LHCN-M2 (cell line): ENCODE results near the gene DAPK2. TPM values are rescaled to one million over a fixed set of nuclear protein-coding genes. Genes with fewer than 3 reads are reported as not detected.
"Not testable (repeated sequence)": the region's sequence is repeated elsewhere in the genome, so short reads cannot be mapped to it uniquely, and the experiment has no call there.

ENCODE experiments used
- DNase-seq: peaks from one replicate; pipeline ENCODE4 v3.0.0-alpha.2; 2012; ENCODE audit warnings: low read depth
- total RNA-seq: library from RNA; depleted of rRNA; stranded (reverse); fragments of >200 nt; gene quantifications from 2 replicates; pipeline ENCODE4 v1.2.3, GENCODE V29; 2014

The DAPK2 gene
- total RNA-seq, 1 experiment from 2014 or later = 2.2 TPM

DNA sequence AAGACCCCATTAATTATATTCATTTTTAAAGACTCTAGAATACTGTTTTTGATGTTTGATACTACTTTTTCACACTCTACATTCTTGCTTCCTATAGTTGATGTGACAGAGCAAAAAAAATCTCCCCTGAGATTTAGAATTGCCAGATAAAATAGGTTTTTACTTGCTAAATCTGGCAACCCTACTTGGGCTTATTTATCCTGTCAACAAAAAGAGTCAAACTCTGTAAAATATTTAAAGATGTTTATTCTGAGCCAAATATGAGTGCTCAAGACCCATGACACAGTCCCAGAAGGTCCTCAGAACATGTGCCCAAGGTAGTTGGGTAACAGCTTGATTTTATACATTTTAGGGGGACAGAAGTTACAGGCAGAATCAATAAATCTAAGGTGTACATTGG, 72.3 kb downstream of the DAPK2 start:
- no peak for DNase-seq

DNA sequence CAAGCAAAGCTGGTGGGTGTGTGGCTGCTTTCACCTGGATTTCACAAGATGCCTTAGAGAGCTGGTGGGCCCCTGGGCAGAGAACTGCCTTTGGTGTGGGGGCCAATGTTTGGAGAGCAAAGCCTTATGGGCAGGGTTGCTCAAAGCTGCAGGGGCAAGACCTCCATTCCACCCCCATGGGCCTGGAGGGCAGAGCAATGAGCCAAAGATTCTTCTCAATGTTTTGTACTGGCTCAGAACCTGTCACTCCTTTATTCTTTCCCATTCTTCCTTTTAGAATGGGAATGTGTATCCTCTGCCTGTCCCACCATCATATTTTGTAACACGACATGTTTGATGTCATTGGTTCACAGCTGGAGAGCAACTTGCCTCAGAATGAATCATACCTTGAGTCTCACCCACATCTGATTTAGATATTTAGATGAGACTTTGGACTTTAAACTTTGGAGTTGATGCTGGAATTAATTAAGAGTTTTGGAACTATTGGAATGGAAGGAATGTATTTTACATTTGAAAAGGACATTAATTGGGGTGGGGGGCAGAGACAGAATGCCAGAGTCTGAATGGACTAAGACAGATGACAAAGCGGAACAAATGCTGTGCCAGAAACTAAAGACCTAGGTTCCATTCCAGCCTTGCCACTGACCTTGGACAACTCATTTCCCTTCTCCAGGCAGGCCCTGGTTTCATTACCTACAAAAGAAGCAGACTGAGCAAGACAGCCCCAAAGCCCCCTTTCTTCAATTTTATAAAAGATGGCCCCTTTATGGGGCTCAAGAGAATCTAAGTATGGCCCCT, 72.9 kb downstream of the DAPK2 start:
- DNase-seq = peak; percentile 35

DNA sequence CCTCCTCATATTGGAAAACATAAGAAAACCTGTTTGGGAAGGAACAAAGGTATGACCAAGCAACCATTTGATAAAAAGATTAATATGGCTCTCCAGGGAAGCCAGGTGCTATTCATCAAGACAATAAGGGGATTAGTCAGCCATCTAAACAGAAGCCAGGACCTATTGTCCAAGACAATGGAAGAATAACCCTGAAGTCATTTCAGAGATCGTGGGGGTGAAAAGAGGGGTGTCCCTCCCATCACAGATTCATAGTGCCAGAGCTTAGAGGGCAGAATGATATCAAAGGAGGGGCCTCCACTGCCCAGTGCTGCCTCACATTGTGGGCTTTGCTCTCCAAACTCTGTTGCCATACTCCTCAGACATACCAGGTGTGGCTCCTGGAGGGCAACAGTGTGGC, 73.5 kb downstream of the DAPK2 start:
- DNase-seq = no peak

DNA sequence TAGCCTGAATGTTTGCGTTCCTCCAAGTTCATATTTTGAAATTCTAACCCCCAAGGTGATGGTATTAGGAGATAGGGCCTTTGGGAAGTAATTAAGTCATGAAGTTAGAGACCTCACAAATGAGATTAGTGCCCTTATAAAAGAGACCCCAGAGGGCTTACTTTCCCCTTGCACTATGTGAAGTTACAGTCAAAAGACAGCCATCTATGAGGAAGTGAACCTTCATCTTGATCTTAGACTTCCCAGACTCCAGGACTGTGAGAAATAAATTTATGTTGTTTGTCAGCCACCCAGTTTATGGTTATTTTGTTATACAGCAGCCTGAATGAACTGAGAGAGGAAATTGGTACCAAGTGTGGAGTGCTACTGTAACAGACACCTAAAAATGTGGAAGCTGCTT, 74.4 kb downstream of the DAPK2 start:
- DNase-seq = no peak

DNA sequence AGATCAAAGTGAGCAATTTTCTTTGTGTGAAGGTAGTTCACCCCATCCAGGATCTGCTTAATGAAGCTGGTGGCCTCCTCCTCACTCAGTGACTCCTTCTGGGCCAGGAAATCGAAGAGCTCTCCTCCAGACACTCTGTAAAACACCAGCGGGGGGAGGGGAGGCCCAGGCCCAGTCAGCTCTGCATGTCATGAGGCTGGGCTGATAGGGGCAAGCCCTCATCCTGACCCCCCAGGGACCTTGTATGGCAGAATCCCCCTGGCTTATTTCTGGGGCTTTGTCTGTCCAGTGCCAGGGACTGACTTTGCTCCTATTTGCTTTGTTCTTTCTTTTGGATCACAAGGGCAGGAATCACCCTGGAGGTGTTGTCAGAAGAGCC, 74.9 kb downstream of the DAPK2 start:
- no peak for DNase-seq

DNA sequence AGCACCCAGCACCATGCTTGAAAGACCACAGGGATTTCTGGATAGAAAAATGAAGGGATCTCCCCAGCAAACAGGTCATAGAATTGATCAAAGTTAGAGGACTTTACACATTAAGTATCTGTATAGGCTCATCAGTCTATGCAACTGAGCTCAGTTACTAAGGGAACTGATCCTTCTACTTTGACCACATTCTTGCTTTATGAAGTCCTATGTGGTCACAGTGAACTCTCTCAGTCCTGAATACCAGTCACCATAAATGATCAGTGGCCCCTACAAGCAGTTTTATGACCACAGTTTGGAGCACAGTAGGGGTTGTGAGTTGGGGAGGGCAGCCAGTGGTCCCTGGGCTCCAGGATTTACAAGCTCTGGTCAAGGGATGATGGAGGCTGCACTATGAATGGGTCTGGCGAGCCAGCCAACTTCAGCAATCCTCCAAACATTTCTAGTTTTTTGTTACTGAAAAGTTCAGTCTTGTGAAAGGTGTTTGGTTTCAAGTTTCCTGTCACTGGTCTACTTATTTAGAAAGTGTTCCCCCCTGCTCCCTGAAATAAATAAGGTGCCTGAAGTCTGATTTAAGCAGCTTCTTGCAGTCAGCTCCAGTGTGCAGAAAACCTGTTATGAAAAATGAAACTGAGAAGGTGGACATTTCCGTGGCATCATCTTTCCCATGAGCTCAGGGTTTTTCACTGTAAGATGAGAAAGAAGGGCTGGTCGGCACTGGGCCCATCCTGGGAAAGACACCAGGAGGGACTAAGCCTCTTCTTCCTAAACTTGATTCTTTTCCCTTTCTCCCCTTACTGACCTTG, 75.5 kb downstream of the DAPK2 start:
- DNase-seq = no peak

DNA sequence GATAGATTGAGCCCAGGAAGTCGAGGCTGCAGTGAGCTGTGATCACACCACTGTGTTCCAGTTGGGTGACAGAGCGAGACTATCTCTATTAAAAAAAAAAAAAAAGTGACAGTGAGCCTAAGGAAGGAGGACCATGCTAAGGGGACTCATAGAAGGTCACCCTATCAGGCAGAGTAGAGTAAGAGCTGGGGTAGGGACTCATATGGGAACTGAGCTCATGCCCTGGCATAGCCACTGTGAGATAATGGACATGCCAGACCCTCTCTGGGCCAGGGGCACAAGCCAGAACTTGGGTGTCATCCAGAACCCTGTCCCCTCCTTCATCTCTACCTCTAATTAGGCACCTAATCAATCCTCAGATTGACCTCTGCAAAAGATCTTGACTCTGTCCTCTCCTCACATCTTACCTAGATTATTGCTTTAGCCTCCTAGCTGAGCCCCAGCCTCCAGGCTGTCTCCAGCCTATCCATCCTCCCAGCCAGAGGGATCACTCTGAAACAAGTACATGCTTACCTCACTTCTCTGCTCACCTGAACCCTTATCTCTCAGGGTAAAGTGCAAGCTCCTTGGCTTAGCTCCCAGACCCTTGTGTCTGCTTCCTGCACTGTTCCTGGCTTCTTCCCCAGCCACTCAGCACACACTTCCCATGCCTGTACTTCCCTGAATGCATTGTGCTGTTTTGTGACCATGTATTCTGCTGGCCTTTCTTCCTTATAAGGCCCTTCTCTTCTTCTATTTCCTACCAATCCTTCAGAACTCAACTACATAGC, 76.4 kb downstream of the DAPK2 start:
- DNase-seq = no peak

DNA sequence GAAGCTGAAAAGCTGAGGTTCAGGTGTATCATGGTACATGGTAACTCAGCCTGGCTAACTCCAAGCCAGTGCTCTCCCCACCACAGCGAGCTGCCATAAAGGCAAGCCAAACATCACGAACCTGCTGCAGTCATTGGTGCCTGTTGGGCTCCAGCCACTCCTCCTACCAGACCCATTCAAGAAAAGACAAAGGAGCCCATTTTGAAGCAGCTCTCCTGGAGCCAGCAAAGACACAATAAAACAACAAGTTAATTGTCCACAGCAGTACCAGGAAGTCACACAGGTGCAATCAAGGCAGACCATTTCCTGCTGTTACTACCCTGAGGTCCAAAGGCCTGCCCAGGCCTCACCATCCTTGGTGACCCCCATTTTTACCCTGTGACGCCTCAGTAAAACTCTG, 77.6 kb downstream of the DAPK2 start:
- no peak for DNase-seq

DNA sequence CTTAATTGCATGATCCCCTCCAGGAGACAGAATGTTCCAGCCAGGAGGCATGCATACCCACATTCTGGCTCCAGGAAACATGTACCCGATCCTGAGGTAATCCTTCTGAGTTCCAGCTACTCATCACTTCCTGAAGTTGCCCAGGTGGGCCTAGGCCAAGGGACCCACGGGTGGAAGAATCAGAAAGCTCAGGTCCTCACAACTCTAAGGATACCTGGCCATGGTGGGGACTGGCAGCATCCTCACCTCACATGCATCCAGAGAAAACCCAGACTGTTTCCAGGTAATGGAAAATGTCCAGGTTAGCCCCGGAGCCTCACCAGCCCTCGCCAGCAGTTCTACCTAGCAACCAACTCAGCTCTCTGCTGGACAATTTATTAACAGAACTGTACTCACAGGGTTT, 78.2 kb downstream of the DAPK2 start:
- DNase-seq = no peak

DNA sequence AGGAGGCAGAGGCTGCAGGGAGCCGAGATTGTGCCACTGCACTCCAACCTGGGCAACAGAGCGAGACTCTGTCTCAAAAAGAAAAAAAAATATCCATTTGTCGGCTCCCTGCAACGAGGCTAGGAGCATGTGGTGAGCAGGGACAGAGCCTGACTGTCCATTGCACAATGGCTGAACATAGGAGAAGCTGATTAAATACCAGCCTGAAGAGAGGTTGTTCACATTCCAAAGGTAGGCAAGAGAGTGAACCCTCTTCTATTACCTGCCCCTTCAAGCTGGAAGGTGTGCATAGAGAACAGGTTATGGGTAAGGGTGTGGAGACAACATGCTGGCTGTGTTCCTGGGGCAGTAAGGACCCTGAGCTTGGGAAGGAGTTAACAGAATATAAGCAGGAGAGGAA, 78.7 kb downstream of the DAPK2 start:
- no peak for DNase-seq

DNA sequence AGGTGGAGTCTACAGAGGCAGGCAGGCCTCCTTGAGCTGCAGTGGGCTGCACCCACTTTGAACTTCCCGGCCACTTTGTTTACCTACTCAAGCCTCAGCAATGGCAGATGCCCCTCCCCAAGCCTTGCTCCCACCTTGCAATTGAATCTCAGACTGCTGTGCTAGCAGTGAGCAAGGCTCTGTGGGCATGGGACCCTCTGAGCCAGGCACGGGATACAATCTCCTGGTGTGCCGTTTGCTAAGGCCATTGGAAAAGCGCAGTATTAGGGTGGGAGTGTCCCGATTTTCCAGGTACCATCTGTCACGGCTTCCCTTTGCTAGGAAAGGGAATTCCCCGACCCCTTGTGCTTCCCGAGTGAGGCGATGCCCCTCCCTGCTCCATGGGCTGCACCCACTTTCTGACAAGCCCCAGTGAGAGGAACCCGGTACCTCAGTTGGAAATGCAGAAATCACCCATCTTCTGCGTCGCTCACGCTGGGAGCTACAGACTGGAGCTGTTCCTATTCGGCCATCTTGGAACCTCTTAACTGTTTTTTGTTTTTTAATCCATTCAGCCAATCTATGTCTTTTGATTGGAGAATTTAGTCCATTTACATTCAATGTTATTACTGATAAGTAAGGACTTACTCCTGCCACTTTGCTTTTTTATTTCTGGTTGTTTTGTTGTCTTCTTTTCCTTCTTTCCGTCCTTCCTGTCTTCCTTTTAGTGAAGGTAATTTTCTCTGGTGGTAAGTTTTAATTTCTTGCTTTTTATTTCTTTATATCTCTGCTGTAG, 83.2 kb downstream of the DAPK2 start:
- DNase-seq = not testable (repeated sequence)

DNA sequence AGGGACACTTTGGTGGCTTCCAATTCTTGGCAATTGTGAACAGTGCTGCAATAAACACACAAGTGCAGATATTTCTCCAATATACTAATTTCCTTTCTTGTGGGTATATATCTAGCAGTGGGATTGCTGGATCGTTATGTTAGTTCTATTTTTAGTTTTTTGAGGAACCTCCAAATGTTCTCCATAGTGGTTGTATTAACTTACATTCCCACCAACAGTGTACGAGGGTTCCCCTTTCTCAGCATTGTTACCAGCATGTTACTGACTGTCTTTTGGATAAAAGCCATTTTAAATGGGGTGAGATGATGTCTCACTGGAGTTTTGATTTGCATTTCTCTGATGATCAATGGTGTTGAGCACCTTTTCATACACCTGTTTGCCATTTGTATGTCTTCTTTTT, 92.8 kb downstream of the DAPK2 start:
- DNase-seq = no peak

DNA sequence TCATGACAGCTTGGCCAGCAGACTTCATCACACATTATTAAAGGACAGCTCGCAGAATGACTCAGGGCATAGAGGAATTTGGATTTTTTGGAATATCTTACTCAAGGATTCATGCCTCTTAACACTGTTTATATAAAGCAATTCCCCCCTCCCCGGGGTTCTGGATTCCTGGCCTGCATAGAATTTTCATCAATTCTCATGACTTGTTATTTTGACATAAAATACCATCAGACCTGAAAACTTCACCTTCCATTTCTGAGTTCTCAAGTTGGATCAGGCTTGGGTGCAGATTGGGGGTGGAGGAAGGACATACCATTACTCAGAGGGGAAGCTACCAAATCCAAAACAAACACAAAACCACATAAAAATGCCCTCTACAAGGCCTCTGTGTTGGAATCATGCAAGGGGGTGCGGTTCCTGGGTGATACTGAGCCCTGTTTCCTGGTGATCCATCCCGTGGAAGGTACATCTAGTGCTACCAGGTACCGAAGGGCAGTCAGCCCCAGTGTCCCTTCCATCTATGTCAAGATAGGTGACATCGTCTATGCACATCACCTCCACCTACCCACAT, 95.3 kb downstream of the DAPK2 start:
- DNase-seq = peak; percentile 70

DNA sequence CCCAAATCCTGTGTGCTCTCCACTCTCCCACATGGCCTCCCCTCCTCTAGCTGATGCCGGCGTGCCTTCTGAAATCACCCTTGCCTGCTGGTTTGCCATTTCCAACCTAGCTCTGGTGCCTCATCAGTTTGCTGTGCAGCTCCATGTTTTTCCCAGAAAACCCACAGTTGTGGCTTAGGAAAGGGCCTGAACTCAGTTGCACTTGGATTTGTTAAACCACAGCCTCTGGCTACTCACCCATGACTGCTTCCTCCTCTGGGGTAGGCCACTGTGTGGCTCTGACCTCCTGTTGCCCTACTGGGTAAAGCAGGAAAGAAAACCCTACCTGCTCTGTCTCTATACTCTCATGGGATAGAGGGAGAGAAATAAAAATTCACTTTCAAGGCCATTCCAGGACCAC, 97.3 kb downstream of the DAPK2 start:
- peak; percentile 49 for DNase-seq

DNA sequence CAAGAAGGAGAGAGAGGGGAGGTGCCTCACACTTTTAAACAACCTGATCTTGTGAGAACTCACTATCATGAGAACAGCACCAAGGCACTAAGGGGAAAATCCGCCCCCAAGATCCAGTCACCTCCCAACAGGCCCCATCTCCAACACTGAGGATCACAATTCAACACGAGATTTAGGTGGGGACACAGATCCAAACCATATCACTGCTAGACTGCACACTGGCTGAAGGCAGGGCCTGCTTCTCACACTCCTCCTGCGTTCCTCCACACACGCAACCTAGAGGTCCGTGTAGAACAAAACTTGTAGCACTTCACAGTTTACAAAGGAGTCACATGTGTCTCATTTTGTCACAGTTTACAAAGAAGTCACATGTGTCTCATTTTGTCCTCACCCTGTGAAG, 97.8 kb downstream of the DAPK2 start:
- DNase-seq = no peak

DNA sequence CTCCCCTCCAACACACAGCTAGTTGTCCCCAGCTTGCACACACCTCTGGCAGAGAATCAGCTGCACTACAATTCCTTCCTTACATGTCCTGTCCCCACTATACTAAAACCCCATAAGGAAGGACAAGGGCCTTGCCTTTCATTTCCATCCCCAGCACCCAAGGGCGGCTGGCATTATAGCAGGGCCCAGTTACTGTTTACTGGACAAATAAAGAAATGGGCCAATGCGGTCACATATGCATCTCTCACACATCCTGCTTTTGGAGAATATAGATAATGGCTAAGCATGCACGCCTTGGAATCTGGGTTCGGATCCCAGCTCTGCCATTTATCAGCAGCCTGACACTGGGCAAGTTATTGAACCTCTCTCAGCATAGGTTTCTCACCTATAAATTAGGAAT, 99.1 kb downstream of the DAPK2 start:
- DNase-seq = no peak

DNA sequence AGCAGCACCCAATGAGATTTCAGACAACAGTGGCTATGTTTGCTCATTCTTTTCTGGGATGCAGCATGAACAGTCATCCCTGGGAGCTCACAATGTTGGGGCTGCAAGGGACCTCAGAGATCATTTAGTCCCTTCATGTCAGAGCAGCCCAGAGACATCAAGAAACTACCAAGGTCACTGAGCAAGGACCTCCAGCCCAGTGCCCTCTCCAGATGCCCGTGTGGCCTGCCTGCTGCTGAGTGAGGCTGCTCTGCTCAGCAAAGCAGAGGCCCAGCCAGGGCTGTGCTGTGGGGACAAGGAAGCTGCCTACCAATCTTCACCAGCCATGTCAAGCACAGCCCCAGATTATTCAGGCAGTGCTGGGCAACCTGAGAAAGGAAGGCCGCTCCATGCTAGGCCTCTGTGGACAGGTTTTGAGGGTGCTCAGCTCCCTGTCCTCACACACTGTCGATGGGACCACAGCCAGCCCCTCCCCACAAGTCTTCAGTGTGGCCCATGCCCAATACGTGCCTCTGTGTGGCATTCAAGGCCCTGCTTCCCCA, 99.7 kb downstream of the DAPK2 start:
- no peak for DNase-seq

DNA sequence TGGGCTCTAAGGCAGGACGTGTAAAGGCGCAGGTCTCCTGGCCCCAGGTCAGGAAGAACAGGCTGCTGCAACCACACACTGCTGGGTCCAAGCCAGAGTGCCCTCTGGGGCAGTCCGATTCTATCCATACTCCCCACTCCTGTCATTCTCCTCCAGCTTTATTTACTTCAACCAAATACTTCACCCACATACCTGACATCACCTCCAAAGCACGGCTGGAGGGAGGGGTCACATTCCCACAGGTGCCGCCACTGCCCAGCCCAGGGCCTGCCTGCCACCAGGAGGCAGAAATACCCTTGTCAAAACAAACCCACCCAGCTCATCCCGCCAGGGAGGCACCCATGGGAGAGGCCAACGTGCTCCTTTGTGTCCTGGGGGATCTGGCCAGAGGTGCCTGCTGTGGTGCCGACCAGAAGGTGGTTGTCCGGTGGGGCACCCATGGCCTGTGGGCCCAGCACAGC, 100.4 kb downstream of the DAPK2 start:
- no peak for DNase-seq

DNA sequence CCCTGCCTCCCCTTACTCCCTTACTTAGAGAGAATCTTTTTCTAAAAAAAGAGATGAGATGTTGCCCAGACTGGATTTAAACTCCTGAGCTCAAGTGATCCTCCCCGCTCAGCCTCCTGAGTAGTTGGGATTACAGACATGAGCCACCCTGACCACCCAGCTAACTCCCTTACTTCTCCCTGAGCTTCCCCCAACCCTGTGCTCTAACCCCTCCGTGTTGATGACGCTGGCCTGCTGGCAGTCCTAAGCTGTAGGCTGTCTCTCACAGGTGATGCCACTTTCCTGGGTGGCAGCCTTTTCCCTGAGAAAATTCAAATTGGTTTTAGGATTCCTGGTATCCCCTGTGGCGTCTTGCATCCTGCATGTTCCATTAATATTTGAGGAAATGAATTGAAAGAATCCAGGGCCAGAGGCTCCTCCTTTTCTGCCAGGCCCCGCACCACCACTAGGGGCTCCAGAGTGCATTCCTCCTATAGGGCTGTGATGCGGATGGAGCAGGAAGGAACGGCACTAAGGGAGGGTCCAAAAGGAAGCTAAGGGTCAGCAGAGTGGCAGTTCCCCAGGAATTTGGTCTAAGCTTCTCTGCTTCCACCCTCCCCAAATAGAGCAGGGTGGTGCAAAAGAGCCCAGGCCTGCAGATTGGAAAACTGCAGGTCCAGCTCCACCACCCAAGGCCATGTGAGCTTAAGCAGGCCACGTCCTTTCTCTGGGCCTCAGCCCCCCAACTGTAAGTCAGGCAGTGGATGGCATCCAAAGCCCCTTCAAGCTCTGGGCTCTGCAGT, 101.1 kb downstream of the DAPK2 start:
- DNase-seq = peak; percentile 41

DNA sequence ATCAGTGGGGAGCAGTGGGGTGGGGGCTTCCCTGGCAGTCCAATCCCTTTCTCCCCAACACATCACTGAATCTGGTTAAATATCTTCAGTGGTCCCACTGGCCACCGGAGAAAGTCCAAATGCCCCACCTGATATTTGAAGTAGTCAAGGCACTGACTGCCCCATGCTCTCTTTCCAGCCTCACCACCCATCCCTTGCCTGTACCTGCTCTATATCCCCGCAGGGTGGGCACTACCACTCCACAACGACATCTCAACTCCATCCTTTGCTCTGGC, 101.7 kb downstream of the DAPK2 start:
- DNase-seq = no peak
